H1 (cell line): ENCODE results near the gene CCDC88C. TPM values are rescaled to one million over a fixed set of nuclear protein-coding genes. Genes with fewer than 3 reads are reported as not detected.

Experiments used
- CTCF ChIA-PET: fragments of 300-600 bp; sonication (Branson Sonifier 250); formaldehyde crosslinking; loops from one replicate; lab custom pipeline; 2021; ENCODE audit not compliant: partially characterized antibody; lab: Charles Lee
- POLR2A ChIA-PET: fragments of 300-600 bp; sonication (Branson Sonifier 250); formaldehyde crosslinking; loops from one replicate; lab custom pipeline; 2021; ENCODE audit warnings: inconsistent platforms; ENCODE audit not compliant: partially characterized antibody; lab: Charles Lee
- DNase-seq, 2 experiments: peaks; one replicate each; pipeline versions ENCODE4 v3.0.0 to v3.0.0-alpha.2; 2010 to 2022; ENCODE audit warnings: low spot score in 2 of 2, low read depth in 1 of 2, mixed read lengths in 1 of 2
- FAIRE-seq: peaks from 2 replicates; lab custom pipeline; 2011; peaks lifted over from hg19 to GRCh38; lab: Jason Lieb, UNC
- H2AFZ ChIP-seq: 2 replicates; pipeline ENCODE4 v1.8.1; 2012; ENCODE audit warnings: low read length, inconsistent platforms
- H2AK5ac ChIP-seq: 2 replicates; pipeline ENCODE4 v1.6.1; 2013; ENCODE audit warnings: low read depth, low read length
- H2BK120ac ChIP-seq: replicated peaks from 2 replicates; pipeline ENCODE3; 2013; ENCODE audit warnings: low read depth, low read length, inconsistent platforms
- H2BK12ac ChIP-seq: 2 replicates; pipeline ENCODE4 v1.6.1; 2013; ENCODE audit warnings: low read depth, low read length
- H2BK15ac ChIP-seq: 2 replicates; pipeline ENCODE4 v1.6.1; 2013; ENCODE audit warnings: low read length
- H2BK20ac ChIP-seq: 2 replicates; pipeline ENCODE4 v1.6.1; 2013; ENCODE audit warnings: low read length
- H2BK5ac ChIP-seq: 2 replicates; pipeline ENCODE4 v1.6.1; 2013; ENCODE audit warnings: low read depth, low read length
- H3K14ac ChIP-seq: 2 replicates; pipeline ENCODE4 v1.6.1; 2013; ENCODE audit warnings: inconsistent platforms; ENCODE audit not compliant: insufficient read length
- H3K18ac ChIP-seq: 2 replicates; pipeline ENCODE4 v1.6.1; 2013; ENCODE audit warnings: low read length; ENCODE audit errors: extremely low read depth
- H3K23ac ChIP-seq: 2 replicates; pipeline ENCODE4 v1.6.1; 2013; ENCODE audit warnings: inconsistent platforms; ENCODE audit not compliant: insufficient read length
- H3K23me2 ChIP-seq: 2 replicates; pipeline ENCODE4 v1.6.1; 2013; ENCODE audit warnings: low read depth, low read length
- H3K27ac ChIP-seq: 2 replicates; pipeline ENCODE4 v1.6.1; 2011; ENCODE audit warnings: low read depth, low read length, inconsistent platforms
- H3K27me3 ChIP-seq, 4 experiments: replicated peaks in 1 of 4; 1 replicate in 1 of 4; 2 replicates in 3 of 4; pipeline versions ENCODE4 v1.6.1 to v1.8.1; 2011 to 2013; ENCODE audit warnings: low read length in 3 of 4, mild to moderate bottlenecking in 3 of 4, inconsistent platforms in 2 of 4, mixed read lengths in 2 of 4, moderate library complexity in 1 of 4; ENCODE audit not compliant: control insufficient read depth in 3 of 4, insufficient read depth in 3 of 4; ENCODE audit errors: extremely low read depth in 1 of 4
- H3K36me3 ChIP-seq, 4 experiments: 2 replicates each; pipeline versions ENCODE4 v1.6.1 to v1.8.1; 2011 to 2013; ENCODE audit warnings: mild to moderate bottlenecking in 4 of 4, low read length in 3 of 4, moderate library complexity in 2 of 4, control low read depth in 1 of 4, inconsistent platforms in 1 of 4; ENCODE audit not compliant: insufficient read depth in 4 of 4, control insufficient read depth in 2 of 4
- H3K4ac ChIP-seq: replicated peaks from 2 replicates; pipeline ENCODE3; 2013; ENCODE audit warnings: low read length, low read depth, mixed read lengths, inconsistent platforms; ENCODE audit not compliant: insufficient read length
- H3K4me1 ChIP-seq, 4 experiments: replicated peaks in 1 of 4; 1 replicate in 1 of 4; 2 replicates in 3 of 4; pipeline versions ENCODE4 v1.6.1 to v1.8.1; 2011 to 2013; ENCODE audit warnings: low read length in 3 of 4, inconsistent platforms in 2 of 4, mixed read lengths in 1 of 4; ENCODE audit not compliant: insufficient read depth in 4 of 4, control insufficient read depth in 3 of 4
- H3K4me2 ChIP-seq, 2 experiments: 2 replicates each; pipeline versions ENCODE4 v1.6.1 to v1.8.1; 2011 to 2013; ENCODE audit warnings: low read depth in 2 of 2, low read length in 2 of 2, control low read depth in 1 of 2, inconsistent platforms in 1 of 2, mild to moderate bottlenecking in 1 of 2; ENCODE audit not compliant: insufficient read depth in 1 of 2
- H3K4me3 ChIP-seq, 4 experiments: fragments of 200-600, 300-600 bp in 1 of 4; sonication (generic), shearing (Covaris generic), sonication (Bioruptor Twin) in 1 of 4; 2 replicates each; pipeline versions ENCODE4 v1.5.1 to v1.8.1; 2011 to 2016; ENCODE audit warnings: low read length in 4 of 4, low read depth in 3 of 4, control low read depth in 2 of 4, inconsistent platforms in 2 of 4, mild to moderate bottlenecking in 2 of 4, mixed read lengths in 1 of 4, moderate library complexity in 1 of 4; ENCODE audit not compliant: insufficient read depth in 2 of 4; ENCODE audit errors: extremely low read depth in 1 of 4
- H3K56ac ChIP-seq: replicated peaks from 2 replicates; pipeline ENCODE3; 2013; ENCODE audit warnings: low read depth, mild to moderate bottlenecking, mixed read lengths, low read length, inconsistent platforms; ENCODE audit not compliant: insufficient read length
- H3K79me1 ChIP-seq: 2 replicates; pipeline ENCODE4 v1.6.1; 2013; ENCODE audit warnings: low read depth, low read length, control low read depth
- H3K79me2 ChIP-seq, 2 experiments: 2 replicates each; pipeline versions ENCODE4 v1.6.1 to v1.8.1; 2012 to 2013; ENCODE audit warnings: low read length in 2 of 2, mild to moderate bottlenecking in 2 of 2, inconsistent platforms in 1 of 2; ENCODE audit not compliant: insufficient read depth in 2 of 2, control insufficient read depth in 1 of 2
- H3K9ac ChIP-seq, 4 experiments: replicated peaks in 1 of 4; 1 replicate in 1 of 4; 2 replicates in 3 of 4; pipeline versions ENCODE4 v1.6.1 to v1.8.1; 2011 to 2013; ENCODE audit warnings: low read depth in 3 of 4, low read length in 3 of 4, control low read depth in 2 of 4, mild to moderate bottlenecking in 2 of 4, moderate library complexity in 2 of 4, inconsistent platforms in 1 of 4; ENCODE audit errors: extremely low read depth in 1 of 4
- H3K9me3 ChIP-seq, 2 experiments: 2 replicates each; pipeline versions ENCODE4 v1.6.1 to v1.8.1; 2012 to 2013; ENCODE audit warnings: mild to moderate bottlenecking in 2 of 2, moderate library complexity in 2 of 2, control low read depth in 1 of 2, inconsistent platforms in 1 of 2, low read depth in 1 of 2, low read length in 1 of 2, mixed read lengths in 1 of 2; ENCODE audit not compliant: insufficient read depth in 2 of 2
- H4K20me1 ChIP-seq, 2 experiments: replicated peaks in 1 of 2; 2 replicates each; pipeline versions ENCODE3 to v1.8.1; 2011 to 2013; ENCODE audit warnings: inconsistent platforms in 2 of 2, low read length in 2 of 2, mild to moderate bottlenecking in 1 of 2; ENCODE audit not compliant: insufficient read depth in 2 of 2, control insufficient read depth in 1 of 2
- H4K5ac ChIP-seq: 2 replicates; pipeline ENCODE4 v1.6.1; 2013; ENCODE audit warnings: low read length, low read depth, mixed read lengths, inconsistent platforms; ENCODE audit not compliant: insufficient read length
- H4K8ac ChIP-seq: 2 replicates; pipeline ENCODE4 v1.8.0; 2013; ENCODE audit warnings: mild to moderate bottlenecking, moderate library complexity, low read length, inconsistent platforms; ENCODE audit not compliant: insufficient read depth; ENCODE audit errors: extremely low read depth
- H4K91ac ChIP-seq: replicated peaks from 2 replicates; pipeline ENCODE3; 2013; ENCODE audit warnings: low read length, mixed read lengths, inconsistent platforms; ENCODE audit not compliant: insufficient read length
- BRCA1 ChIP-seq: IDR thresholded peaks from 2 replicates; pipeline ENCODE4 v1.6.1; 2012; ENCODE audit warnings: low read depth, low read length, improper control_type of control experiment
- WGBS, 2 experiments: shearing (Covaris generic) in 1 of 2; methylation state at CpG; one replicate each; pipeline versions ENCODE4 v1.1.6 to v1.1.7; 2013 to 2015; ENCODE audit warnings: low lambda C conversion rate in 2 of 2, mixed read lengths in 2 of 2, inconsistent platforms in 1 of 2, low coverage in 1 of 2, missing lambda C conversion rate in 1 of 2; ENCODE audit not compliant: insufficient replicate concordance in 2 of 2, insufficient coverage in 1 of 2, insufficient read length in 1 of 2; ENCODE audit errors: extremely low coverage in 1 of 2, missing lambda C conversion rate in 1 of 2; 5-methylcytosine and 5-hydroxymethylcytosine counted together
- polyA plus RNA-seq, 7 experiments: library from polyadenylated mRNA; depleted of rRNA in 3 of 7; stranded (reverse) in 5 of 7; unstranded in 2 of 7; fragments of >200 nt in 5 of 7; fragments of 200-250 nt in 2 of 7; gene quantifications; 1 replicate in 5 of 7; 2 replicates in 1 of 7; 4 replicates in 1 of 7; pipeline versions ENCODE4 v1.2.1 to v1.2.3, GENCODE V29; 2011 to 2013; ENCODE audit warnings: missing spikeins in 2 of 7, mixed read lengths in 2 of 7
- total RNA-seq: library from RNA; stranded (reverse); fragmentation: NEBNext Ultra II Directional; extraction: Animal tissue kit (Norgen Biotek cat#: 25700); gene quantifications from 2 replicates; pipeline ENCODE4 v1.2.1, GENCODE V29; 2021

Gene CCDC88C
- total and polyA plus RNA-seq, 2 of the 8 experiments (the other 6 are each of a cell fraction or from before 2014, with no cell fraction given) = 10.3 to 57.7 TPM

DNA sequence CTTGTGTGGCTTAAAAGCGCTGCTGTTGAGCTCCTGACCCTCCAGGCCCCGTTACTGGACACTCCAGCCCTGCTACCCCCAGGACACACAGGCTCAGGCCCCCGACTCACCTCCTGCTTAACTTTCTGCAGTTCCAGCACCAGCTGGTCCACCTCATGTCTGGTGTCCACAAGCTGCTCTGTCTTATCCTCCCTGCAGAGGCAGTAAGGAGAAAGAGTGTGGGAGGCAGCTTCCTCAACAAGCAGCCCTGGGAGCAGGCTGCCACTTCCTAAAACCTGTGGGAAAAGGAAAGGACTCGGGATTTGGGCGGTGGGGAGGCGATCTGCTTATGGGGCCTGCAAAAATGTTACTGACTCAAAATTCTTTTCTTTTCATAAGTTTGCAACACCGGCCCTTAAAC, 79.2 kb downstream of the CCDC88C start:
- Histone ChIP-seq H4K20me1 (peaks cover 0 to 7% of the 10 kb centered on the region in 2 experiments), H3K23ac (no peak overlapping the region), H4K91ac (no peak overlapping the region), H3K36me3 (peaks cover 9 to 47% (median 16%) of the 10 kb centered on the region in 4 experiments; a peak in 6 of 8 replicates), H3K18ac (no peak overlapping the region), H2BK120ac (no peak overlapping the region), H2BK15ac (no peak overlapping the region), H4K5ac (no peak overlapping the region), H3K4me1 (no peaks in the 10 kb centered on the region), H2BK5ac (no peak overlapping the region), H2BK20ac (no peak overlapping the region), H3K9ac (no peak overlapping the region), H3K4ac (no peak overlapping the region), H3K23me2 (no peaks in the 10 kb centered on the region; the same call in 1 of the 2 replicates), H2AFZ (no peak overlapping the region), H3K79me2 (no peaks in the 10 kb centered on the region), H3K79me1 (peaks cover 2% of the 10 kb centered on the region; the same call in 1 of the 2 replicates), H3K27me3 (no peaks in the 10 kb centered on the region), H3K4me3 (no peak overlapping the region), H3K4me2 (no peak overlapping the region), H3K9me3 (no peaks in the 10 kb centered on the region), H2AK5ac (no peak overlapping the region), H3K27ac (no peak overlapping the region), H4K8ac (no peak overlapping the region), H3K56ac (no peak overlapping the region), H2BK12ac (no peak overlapping the region), H3K14ac (no peak overlapping the region)
- FAIRE-seq (no peak), DNase-seq (no peak)
- POLR2A ChIA-PET = no interaction called here
- 88% methylated on average over 7 of the region's 7 CpGs; no CpG with 5 or more reads in 1 of the 2 experiments for WGBS, 2 experiments
- CTCF ChIA-PET = interaction anchor here (0.8 to 11.6 kb wide), 12 partner anchors 9 to 82 kb away, joined by 3 to 135 read pairs (median 4); partner anchors contain the start of gene CCDC88C
- TF ChIP-seq BRCA1 = no peak
